ENCODE measurements around the gene GRM3.

GRM3 gene

DNA sequence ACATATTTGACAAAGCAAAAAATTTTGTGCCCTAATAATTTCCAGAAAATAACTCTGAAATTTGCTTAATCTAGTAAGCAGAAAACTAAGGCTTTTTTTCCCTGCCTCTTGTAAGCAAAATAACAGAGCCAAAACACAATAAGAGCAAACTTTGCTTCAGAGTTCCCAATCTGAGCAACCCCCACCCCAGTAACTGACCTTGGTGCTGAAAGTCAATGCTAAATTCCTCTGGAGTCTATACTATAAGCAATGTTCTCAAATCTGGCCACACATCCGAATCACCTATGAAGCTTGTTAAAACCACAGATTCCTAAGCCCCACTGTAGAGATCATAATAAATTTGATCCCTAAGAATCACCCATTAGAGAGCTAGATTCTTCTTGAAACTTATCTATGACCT lies 265.2 kb downstream of the GRM3 start:
- DNase-seq = no peak

DNA sequence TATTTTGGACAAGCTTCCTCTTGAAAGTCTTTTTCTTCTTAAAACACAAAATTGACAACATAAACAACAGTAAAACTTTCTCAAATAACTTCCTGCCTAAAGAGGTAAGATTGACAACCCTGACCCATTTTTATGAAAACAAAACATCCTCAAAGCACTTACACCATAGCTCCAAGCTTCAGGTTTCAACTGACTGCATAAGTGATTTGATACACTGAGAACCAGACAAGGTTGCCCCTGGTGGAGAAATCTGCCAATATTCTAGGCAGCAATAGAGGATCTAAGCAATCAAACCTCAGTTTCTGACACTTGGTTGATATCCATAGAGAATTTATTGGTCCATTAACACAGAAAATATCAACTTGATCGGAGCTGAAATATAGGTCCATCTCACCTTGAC lies 267.9 kb downstream of the GRM3 start:
- DNase-seq = no peak

DNA sequence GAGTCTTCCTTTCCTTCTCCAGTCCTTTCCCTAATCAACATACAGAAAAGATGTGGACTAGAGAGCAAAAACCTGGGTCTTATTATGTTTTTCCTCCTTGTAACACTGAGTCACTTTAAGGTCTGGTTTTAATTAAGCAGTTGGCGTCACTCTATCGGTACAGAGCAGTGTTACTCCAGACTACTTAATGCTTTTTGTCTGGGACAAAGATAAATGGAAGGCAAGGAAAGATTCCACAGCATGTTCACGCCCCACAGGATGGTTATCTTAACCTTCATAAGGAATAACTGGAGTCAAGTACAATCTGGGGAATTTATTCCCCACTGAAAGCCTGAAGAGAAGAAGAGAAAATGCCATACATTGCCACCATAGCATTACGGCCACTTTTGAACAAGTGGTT lies 270.0 kb downstream of the GRM3 start:
- no peak for DNase-seq

Data from stimulated activated CD4-positive, alpha-beta T cell treated with anti-CD3 and anti-CD28 coated beads, Interleukin-4, amount 100 ng/mL, for 4 hours (primary cell).